GM19397 (cell line): ENCODE measurements around the gene VMO1.

Experiments
- ATAC-seq: cut with Tn5 transposase; IDR thresholded peaks from one replicate; pipeline ENCODE4 v1.9.1; 2021; ENCODE audit warnings: mild to moderate bottlenecking, moderate library complexity; ENCODE audit not compliant: unreplicated experiment

Gene VMO1

GRCh38 chr17:4766201-4766600 is 20.0 kb downstream of the VMO1 start:
- no peak for ATAC-seq

DNA sequence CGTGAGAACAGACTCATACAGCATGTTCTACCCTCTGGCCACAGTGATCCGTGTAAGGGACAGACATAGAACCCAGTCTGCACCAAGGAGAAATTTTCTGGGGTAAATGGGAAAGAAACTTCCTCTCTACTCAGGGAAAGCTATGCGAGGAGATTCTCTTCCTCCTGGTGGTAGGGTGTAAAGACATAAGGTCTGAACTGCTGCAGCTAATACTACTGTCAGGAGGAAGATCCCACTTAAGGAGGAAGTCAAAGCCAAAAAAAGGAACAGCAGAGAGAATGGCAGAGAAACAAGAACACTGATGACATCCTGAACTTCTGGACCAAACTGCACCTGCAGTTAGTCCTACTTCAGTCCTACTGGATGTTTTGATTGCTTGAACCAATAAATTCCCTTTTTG is 21.6 kb downstream of the VMO1 start:
- no peak for ATAC-seq

DNA sequence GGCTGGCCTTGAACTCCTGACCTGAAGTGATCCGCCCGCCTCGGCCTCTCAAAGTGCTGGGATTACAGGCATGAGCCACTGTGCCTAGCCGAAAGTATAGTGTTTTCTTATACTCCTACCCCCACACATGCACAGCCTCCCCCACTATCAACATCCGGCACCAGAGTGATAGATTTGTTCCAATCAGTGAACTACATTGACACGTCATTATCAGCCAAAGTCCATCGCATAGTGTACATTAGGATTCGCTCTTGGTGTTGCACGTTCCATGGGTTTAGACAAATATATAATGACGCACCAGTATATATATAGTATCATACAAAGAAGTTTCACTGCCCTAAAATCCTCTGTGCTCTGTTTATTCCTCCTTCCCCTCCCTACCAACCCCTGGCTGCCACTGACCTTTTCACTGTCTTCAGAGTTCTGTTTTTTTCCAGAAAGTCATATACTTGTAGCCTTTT is 26.4 kb downstream of the VMO1 start:
- ATAC-seq = no peak

DNA sequence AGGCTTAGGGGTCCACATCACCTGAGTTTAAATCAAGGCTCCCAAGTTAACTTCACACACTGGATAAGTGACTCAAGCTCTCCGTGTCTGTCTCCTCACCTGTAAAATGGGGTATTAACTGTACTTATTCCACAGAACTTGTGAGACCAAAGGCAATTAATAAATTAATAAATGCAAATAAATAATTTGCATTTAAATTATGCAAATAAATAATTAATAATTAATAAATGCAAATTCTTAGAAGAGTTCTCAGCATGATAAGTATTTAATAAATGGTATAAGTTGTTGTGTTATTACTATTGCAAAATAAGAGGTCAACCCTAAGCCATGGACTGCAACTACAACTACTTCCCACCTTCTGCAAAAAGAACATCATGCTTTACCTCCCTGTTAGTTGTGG is 32.8 kb downstream of the VMO1 start:
- no peak for ATAC-seq

DNA sequence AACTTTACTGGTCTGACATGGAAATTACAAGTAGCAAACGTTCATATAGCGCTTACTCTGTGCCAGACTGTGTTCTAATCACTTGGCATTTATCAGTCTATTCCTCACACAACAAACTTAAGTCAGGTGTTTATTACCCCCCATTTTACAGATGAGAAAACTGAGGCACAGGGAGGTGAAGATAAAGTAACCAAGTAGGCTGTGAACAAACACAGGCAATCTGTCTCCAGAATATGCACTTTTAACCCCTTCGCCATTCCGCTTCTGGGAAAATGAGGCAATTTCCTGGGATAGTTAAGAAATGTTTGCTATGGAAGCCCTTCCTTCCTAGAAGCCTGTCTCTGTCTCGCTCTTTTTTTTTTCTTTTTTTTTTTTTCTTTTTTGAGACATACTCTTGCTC is 34.2 kb downstream of the VMO1 start:
- ATAC-seq = no peak

DNA sequence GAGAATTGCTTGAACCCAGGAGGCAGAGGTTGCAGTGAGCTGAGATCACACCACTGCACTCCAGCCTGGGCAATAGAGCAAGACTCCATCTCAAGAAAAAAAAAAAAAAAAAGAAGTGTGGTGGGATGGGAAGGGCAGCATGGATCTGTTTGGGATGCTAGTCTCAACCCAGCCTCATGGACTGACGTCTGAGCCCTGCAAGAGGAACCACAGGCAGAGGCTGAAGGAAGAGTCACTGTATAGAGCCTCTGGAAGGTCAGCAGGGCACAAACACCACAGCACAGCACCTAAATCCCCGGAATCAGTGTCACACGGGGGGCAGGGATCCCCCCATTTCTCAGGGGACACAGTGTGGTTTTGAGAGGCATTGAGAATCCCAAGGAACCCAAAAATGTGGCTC is 35.6 kb downstream of the VMO1 start:
- no peak for ATAC-seq

DNA sequence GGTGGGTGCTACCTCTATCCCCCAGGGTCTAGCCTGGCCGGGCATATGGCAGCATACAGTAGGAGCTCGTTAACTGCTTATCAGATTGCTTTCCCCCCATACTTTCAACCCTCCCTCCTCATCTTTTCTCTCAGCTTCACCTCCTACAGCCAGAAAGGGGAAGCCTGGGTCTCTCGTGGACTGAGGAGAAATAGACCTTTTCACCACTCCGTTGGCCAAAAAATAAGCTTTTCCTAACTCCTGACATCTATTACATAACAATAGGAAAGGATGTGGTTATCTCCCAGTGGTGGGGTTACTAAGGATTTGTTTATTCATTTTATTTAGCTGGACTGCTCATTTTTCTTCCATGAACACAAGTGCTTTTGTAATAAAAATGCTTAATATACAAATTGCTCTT is 37.5 kb downstream of the VMO1 start:
- no peak for ATAC-seq

- no peak for ATAC-seq
Measured at GRCh38 chr17:4747847-4748246, 38.3 kb downstream of the VMO1 start.

DNA sequence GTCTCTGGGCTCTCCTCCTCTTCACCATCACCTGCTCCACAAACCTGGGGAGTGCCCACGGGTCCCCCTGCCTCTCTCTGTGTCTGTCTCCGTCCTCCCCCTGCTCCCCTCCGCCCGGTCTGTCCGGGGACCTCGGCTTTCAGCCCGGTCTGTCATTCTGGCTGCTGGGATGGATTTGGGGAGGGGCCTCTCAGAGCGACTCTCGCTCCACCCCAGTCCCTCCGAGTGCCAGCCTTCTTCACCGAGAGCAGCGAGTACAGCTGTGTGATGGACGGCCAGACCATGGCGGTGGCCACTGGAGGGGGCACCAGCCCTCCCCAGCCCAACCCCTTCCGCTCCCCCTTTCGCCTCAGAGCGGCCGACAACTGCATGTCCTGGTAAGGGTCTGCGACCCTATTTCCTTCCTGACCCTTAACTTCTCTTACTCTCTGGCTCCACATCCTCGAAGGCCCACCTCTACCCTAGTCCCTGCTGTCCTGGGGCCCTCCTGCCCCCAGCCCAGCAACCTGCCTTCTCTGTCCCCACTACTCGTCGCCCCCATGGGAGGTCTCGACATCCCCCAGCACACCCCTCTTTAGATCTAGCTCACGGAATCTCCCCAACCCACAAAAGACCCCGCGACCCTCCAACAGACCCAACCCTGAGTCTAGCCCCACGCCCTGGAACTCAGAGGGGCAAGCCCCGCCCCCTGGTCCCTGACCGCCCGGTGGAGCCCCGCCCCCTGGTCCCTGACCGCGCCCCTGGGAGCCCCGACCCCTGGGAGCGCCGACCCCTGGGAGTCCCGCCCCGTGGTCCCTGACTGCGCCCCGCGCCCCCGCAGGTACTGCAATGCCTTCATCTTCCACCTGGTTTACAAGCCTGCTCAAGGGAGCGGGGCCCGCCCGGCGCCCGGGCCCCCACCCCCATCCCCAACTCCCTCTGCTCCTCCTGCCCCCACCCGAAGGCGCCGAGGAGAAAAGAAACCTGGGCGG is 40.9 kb downstream of the VMO1 start:
- no peak for ATAC-seq

DNA sequence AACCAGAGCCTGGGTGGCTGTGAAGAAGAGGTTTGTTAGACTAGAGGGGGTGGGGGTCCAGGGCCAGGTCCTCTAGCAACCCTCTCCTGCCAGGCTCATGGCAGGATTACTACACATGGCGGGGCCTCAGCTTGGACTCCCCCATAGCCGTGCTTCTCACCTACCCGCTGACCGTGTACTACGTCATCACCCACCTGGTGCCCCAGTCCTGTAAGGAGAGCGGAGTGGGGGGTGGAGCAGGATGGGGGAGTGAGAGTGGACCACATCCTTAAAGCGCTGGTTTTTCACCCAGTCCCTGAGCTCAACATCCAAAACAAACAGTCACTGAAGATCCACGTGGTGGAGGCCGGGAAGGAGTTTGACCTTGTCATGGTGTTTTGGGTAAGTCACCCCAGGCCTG is 42.3 kb downstream of the VMO1 start:
- ATAC-seq = no peak

DNA sequence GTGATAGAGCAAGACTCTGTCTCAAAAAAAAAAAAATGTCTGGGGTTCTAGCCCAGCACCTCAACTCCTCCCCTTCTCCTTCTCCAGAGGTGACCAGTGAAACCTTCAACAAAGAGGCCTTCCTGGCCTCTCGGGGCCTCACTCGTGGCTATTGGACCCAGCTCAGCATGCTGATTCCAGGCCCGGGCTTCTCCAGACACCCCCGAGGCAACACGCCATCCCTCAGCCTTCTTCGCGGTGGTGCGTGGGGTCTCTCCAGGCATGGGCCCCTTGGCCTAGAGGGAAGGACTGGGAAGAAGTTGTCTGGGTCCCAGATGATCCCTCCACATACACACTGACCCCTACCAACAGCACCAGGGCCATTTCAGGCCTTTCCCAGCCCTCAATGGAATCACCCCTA is 42.9 kb downstream of the VMO1 start:
- no peak for ATAC-seq

GRCh38 chr17:4742629-4743028 is 43.5 kb downstream of the VMO1 start:
- no peak for ATAC-seq

DNA sequence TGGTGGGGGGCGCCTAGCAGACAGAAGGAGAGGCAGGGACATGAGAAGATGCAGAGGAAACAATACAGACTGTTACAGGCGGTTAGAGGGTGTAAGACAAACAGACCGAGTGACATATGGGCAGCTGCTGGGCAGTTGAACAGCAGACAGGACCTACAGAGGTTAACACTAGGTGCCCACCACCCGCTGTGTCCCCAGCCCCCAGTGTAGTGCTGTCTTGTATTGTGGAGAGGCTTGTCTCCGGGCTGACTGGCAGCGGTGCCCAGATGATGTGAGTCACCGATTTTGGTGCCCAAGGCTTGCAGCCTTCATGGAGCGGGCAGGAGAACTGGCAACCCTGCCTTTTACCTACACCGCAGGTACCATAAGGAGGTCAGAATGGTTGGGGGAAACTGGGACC is 44.0 kb downstream of the VMO1 start:
- ATAC-seq = no peak

DNA sequence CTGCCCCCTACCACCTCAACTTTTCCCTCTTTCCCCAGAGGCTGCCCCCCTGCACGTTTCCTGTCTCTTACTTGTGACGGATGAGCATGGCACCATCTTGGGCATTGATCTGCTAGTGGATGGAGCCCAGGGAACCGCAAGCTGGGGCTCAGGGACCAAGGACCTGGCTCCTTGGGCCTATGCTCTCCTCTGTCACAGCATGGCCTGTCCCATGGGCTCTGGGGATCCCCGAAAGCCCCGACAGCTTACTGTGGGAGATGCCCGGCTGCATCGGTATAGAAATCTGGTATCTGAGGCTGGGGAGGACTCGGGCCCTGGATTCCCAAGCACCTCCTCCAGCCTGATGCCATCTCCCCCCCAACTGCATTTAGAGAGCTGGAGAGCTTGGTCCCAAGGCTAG is 44.6 kb downstream of the VMO1 start:
- ATAC-seq = no peak

- no peak for ATAC-seq
Measured at GRCh38 chr17:4740584-4740983, 45.6 kb downstream of the VMO1 start.

- ATAC-seq = no peak
Measured at GRCh38 chr17:4740025-4740351, 46.2 kb downstream of the VMO1 start.

GRCh38 chr17:4739122-4740024 is 46.8 kb downstream of the VMO1 start, which contains the start of the genes CXCL16 and ZMYND15:
TSS of gene CXCL16 (minus strand) at chr17:4739928. CDS start at chr17:4739339, 589 bp downstream.
TSS of gene ZMYND15 (plus strand) at chr17:4739833. CDS start at chr17:4740549, 716 bp downstream.
- ATAC-seq = peak; percentile 68

DNA sequence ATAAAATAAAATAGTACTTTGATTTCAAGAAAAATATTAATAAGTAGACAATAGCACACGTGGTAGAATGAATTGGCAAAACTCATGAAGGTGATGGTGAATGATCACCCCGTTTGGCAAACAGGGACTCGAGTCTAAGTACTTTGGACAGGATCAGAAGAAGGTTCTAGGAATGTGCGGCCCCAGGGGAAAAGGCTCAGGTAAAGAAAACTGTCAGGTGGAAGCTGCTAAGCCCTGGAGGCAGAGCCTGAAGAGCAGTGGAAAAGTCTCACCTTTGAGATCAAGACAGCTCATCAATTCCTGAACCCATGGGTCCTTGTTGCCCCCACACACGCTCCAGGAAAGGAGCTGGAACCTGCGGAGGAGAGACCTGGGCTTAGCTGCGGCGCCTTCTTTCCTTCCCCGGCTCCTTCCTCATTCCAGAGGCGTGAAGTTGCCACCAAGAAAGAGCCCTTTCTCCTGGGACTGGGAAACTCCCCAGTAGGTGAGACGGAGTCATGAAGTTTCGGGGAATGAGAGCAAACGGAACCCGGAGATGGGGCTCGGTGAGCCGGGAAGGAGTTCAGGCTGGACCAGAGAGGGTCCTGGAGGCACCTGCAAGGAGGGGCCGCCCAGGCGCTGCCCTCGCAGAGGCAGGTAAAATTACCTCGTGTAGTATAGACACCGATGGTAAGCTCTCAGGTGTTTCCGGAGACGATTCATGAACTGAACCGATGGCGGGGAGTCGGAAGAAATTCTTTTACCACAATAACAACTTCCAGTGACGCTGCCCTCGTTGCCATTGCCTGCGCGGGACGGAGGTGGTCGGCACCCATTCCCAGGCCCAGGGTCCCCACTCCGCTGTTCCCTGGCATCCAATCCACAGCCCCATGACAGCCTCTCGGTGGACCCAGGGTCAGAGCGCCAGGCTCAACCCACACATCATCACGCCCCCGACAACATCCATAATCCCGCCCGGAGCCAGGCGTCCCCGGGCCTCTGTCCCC is 47.7 kb downstream of the VMO1 start:
- no peak for ATAC-seq

DNA sequence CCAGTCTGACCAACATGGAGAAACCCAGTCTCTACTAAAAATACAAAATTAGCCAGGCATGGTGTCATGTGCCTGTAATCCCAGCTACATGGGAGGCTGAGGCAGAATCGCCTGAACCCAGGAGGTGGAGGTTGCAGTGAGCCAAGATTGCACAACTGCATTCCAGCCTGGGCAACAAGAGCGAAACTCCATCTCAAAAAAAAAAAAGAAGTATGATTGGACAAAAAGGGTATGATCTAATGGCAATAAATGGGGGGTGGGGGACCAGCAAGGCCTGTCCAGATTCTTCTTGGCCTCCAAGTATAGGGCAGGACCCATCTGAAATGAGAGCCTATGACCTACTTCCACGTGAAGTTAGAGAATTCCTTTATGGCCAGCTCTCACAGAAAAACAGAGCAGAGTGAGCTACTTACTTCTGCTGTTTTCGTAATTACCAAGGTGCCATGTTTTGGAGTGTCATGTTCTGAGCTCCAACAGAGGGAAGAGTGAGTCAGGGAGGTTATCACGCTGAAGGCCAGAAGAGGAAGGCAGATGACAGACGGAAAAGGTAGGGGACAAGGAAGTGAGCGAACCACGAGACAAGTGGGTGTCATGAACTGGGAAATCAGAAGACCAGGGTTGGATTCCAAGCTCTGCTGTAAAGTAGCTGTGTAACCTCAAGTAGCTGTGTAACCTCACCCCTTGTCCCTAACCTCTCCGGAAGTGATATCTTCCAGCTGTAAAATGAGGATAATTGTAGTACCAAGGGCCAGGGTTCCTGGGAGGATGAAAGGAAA is 50.1 kb downstream of the VMO1 start:
- no peak for ATAC-seq
